Activated CD4-positive, CD25-positive, alpha-beta regulatory T cell (primary cell): ENCODE results near the gene DDAH1.
"Not testable (repeated sequence)": the region's sequence is repeated elsewhere in the genome, so short reads cannot be mapped to it uniquely, and the experiment has no call there.

Experiments used
- DNase-seq, 4 experiments: peaks; one replicate each; lab custom pipeline; 2025; lab: John Stamatoyannopoulos, UW

Gene DDAH1

DNA sequence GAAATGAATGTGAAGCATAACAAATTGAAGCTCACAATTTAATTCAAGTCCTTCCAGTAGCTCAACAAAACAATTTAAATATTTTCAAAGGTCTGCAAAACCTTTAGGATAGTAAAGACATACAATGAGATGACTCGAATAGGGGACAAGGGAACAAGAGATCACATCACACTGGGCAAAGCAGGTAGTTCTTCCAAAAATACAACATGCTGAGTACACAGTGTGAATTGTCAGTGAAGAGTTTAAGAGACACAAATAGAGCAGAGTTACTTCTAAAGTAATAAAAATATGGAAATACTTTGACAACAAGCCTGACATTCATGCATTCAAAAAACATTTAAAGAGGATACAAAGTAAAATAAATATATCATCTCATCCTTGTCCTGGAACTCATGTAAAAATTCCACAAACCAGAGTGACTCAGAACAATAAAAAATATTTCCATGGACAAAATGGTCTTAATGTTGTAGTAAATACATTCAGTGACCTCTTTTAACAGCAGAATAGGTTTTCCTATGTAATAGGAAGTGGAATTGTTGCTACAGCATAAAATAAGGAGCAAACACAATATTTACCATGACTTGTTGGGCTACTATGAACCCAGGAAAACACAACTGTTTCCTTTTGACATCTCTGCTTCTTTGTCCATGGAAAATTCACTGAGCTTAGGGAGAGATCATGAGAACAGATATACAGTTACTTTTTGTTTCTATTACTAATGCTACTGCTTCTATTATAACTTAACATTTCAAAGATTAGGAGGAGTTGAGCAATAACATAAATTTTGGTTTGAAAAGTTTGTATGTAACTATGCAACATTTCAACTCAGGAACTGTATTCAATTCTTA, 104.9 kb downstream of the DDAH1 start:
- DNase-seq: no peak

DNA sequence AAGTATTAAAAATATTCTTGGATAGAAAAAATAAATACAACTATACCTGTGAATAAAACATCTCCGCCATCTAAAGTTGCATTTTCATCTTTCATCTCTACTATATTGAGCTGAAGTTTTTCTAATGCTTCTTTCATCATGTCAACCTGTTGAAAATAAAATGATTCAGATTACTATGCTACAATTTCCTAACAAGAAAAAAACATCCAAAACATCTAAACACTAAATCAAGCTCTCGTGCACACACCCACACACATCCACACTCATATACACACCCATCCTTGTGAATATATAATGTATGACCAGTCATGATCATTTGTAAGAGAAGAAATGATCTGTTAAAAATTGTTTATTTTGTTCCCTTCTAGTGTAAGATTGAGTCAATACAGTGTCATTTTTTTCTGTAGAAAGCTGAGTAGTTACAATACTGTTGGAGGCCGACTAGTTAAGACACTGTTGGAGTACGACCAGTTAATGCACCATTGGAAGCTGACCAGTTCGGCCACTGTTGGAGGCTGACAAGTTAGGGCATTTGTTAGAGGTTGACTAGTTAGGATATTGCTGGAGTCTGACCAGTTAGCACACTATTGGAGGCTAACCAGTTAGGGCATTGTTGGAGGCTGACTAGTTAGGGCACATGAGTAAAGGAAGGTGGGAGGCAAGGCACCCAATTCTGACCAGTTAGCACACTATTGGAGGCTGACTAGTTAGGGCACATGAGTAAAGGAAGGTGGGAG, 106.1 kb downstream of the DDAH1 start:
- DNase-seq: no peak

DNA sequence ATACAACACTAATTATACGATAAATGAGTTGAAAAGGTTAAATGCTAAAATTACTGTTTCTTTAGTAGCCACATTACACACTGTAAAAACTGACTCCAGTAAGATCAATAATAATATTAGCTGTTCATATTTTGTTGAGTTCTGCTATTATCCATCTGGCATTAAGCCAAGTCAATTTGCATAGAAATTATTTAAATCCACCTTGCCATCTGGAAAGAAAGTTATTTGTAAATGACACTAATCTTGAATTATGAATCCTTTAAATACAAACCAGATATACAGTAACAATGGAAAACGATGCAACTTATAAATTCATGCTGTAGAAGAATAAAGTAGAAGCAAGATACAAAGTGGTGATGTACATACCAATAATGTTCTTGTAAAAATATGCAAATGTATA, 107.1 kb downstream of the DDAH1 start:
- no peak for DNase-seq

DNA sequence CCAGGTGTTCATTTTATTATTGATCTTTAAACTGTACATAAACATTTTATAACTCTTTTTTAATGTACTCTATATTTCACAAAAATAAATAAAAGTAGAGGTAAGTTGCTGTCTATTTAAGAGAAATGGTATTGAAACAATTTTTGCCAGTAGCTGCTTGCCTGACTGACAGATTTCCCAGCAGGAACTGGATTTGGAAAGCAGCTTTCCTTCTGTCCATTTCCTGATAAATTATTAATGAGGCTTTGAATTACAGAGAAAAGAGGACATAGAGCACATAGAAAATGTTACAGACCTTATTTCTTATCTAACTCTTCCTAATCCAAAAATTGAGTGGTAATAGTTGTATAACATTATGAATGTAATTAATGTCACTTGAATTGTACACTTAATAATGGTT, 108.8 kb downstream of the DDAH1 start:
- DNase-seq: no peak

DNA sequence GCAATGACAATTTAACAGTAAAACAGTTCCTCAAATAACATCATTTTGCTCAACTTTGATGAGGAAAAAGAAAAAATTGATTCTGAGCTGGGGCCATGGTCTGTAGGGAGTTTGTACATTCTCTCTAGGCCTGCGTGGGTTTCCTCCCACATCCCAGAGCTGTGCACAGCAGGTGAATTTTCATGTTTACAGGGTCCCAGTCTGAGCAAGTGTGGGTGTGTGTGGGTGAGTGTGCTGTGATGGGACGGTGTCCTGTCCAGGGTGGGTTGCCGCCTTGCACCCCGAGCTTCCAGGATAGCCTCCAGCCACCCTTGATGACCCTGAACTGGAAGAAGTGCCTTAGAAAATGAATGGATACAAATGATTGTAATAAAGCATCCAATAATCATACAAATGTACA, 112.9 kb downstream of the DDAH1 start:
- no peak for DNase-seq

DNA sequence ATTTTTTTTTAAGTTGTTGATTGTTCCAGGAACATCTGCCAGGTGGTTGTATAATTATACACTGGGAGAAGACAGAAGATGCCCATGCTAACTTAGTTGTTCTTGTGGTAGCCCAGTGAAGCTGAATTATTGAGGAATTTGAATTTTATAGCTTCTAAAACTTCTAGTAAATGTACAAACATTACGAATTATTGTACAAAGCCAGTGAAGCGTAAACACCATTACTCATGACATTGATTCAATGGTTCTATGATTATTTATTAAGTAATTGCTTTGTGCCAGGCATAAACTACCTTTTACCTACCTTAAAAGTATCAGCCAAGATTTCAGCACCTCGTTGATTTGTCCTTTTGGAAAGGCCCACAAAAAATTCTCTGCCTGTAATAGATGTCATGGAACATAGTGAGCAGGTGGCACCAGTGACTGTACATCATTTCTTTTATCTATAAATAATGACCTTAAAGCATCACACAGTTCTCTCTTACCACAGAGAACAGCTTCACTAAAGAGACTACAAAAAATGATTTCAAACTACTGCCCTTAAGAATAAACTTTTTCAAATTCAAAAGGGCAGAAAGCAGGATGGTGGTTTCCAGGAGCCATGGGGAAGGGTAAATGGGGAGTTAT, 113.6 kb downstream of the DDAH1 start:
- DNase-seq: no peak

DNA sequence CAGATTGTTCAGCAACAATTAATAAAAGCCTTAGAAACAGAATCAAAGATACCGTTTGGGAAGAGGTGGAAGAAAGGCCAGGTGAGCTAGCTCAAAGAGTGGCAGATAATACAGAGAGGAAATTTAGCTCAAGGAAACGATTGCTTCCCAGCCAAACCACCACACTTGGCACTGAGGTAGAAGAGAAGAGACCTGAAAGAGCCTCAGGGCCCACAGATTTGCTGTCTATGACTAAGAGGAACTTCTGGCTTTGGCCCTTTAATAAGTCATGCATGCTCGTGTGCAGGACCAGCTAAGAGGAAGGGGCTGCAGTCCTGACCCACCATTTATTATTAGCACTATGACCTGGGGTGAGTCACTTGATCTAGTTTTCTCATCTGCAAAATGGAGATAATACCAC, 115.7 kb downstream of the DDAH1 start:
- no peak for DNase-seq

DNA sequence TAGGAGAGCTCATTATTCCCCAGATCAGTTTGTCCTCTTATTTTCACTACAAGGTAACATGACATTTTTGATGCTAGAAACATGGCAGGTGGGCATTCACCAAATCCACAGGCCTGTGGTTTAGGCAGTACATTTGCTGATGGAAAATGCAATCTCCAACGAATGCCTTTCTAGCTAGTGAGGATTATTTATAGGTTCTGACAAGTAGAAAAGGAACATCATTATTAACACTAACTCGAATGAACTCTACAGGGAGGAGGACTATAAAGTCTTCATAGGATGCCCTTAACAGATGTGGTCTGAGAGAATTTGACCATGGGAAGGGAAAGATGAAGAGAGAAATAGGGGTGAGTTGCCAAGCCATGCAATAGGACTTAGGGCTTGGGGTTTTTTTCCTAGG, 117.1 kb downstream of the DDAH1 start:
- DNase-seq: no peak

DNA sequence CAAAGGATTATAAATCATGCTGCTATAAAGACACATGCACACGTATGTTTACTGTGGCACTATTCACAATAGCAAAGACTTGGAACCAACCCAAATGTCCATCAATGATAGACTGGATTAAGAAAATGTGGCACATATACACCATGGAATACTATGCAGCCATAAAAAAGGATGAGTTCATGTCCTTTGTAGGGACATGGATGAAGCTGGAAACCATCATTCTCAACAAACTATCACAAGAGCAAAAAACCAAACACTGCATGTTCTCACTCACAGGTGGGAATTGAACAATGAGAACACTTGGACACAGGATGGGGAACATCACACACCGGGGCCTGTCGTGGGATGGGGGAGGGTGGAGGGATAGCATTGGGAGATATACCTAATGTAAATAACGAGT, 117.7 kb downstream of the DDAH1 start:
- not testable (repeated sequence) for DNase-seq

DNA sequence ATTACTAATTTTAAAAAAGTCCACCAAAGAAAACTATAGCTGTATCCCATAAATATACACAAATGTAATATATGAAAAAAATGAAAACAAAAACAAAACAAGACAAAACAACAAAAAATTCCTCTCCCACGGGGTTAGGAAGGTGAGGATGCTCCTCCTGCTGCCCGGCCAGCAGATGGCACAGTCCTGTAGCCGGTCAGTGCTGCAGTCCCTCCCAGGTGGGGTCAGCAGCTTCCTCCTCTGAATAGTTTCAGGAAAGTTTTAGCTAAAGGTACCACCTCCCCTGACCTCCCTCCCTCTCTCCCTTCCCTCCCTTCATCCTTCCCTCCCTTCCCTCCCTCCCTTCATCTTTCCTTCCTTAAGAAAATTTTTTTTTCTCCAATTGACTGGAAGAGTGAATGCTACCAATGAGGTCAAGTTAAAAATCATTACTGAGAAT, 120.7 kb downstream of the DDAH1 start:
- DNase-seq: no peak

DNA sequence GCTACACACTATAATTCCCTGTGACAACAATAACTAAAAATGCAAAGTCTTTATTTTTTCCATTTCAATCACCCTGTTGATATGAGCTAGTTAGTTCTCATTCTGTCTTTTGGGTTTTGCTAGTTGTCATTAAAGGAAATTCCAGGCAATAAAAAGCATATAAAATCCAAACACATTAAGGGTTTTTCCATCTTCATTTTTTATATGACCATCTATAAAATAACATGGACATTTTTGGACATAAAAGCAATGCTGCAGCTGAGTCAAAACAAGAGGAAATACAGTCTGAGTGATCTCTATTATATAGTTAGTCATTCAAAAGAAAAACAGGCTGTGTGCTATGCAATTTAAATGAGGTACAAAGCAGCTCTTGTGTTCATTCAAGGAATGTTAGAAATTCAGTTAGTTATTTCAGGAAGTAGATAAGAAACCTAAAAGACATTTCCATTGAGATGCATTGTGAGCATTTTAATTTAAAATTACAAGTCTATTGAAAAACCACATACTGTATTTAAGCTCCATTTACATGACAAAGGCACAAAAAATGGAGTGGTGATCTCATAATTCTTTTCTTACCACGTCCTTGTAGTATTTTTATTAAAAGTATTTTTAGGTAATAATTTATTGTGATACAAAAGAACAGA, 121.2 kb downstream of the DDAH1 start:
- DNase-seq: no peak

DNA sequence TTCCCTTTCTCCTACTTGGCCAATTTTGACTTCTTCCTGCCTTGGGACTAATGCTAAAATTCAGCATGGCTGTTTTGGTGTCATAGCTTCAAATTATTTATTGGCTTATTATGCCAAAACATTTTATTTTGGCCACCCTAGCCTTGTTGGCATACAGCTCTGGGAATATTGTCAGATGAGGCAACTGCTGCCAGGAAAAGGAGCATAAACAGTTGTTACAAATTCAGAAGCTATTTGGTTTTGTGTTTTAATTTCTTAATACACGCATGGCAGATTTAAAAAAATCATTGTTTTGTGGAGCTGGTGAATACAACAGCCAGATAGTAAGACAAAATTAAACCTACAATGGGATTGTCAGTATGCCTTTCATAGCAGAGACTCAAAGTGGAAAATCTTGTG, 121.7 kb downstream of the DDAH1 start:
- DNase-seq: no peak

DNA sequence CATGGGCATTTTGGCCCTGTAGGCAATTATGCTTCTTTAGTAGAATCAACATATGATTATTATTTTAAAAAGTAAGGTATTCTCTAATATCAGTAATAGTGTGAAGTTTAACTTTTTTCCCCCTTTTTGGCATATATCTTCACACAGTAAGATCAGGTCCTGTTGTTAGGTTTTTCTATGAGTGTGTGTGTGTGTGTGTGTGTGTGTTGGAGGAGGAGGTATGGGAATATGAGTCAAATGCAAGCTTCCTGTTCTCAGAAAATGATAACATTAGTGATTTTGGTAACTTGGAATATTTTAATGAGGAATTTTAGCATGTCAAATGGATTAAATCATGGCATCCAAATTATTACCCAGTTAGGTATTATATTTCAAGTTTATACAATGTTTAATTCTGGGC, 122.8 kb downstream of the DDAH1 start:
- no peak for DNase-seq

DNA sequence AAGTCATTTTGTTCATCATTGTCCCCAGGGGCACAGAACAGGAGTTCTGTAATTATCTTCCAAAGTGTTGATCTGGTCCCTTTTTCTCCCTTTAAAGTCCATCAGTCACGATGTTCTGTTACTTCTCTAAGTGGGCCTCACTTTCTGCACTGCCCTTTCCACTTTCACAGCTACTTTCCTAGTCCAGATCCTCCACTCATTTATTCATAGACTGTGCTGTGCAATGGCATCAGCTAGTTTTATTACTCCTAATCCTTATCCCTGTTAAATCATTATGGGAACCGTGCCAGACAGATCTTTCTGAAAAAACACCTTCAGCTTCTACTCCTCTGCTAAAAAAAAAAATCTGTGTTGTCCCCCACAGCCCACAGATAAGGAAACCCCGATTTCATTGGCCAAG, 124.5 kb downstream of the DDAH1 start:
- DNase-seq: no peak

DNA sequence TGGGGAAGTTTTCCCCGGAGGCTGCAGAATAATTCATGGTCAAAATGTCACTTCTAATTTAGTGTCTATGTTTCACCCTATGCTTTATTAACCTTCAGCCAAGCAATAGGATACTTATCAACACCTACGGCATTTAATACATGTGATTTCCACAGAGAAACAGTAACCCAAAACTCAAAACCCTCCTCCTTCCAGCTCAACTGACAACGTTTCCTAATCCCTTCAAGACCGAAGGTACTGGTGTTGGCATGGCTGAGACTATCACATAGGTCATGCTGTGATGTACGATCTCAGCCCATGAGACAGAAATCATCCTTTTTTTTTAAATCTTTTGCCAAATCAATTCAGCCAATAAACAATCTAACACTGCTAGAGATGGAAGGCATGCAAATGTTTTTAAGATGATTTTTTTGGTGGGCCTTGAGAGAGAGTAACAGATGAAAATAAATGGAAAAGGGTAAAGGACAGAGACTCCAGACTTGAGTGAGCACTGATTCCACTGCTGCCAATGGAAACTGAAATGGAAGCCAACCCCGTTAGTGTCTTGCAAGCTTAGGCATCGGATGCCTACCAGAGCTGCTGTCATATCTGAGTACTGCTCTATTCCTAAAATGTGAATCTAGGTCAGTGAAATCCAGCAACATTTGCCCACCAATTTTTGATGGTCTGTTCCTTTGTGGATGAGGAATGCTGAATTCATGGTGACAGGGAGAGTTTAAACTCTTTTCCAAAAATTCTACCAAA, 125.1 kb downstream of the DDAH1 start:
- no peak for DNase-seq

DNA sequence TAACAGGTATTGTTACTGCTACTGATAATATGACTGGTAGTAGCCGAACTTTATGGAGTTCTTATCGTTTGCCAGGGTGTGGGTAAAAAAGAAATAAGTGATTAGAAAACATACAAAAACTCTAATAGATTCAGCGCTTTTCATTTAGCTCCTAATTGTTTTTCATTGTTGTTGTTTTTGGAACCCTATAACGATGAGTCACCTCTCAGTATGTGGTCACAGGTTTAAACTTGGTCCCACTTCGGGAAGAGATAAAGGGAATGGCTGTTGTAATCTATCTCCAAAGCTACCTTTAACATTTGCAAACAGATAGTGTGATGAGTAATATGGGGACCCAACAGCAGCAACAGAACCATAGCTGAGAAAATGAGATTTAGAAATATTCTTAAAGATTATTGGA, 125.9 kb downstream of the DDAH1 start:
- DNase-seq: no peak

DNA sequence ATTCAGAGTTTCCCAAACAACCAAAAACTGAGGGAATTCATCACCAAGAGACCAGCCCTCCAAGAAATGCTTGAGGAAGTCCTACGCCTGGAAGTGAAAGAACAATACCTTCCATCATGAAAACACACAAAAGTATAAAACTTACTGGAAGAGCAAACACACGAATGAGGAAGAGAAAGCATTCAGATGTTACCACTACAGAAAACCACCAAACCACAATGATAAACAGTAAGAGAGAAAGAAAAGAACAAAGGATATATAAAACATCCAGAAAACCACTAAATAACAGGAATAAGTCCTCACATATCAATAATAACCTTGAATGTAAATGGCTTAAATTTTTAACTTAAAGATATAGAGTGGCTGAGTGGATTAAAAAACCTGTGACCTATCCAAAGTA, 130.0 kb downstream of the DDAH1 start:
- no peak for DNase-seq

DNA sequence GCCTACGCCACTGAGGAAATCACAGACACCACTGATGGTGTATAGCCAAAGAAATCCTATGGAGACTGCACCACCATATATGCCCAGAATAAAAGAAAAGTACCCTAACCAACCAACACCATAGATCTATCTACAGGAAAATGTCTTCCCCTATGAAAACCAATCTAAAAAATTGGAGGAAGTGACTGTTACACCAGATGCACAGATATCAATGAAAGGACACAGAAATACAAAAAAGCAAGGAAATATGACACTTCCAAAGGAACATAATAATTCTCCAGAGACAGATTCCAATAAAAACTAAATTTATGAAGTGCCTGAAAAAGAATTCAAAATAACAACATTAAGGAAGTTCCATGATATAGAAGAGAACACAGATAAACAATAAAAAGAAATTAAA, 131.8 kb downstream of the DDAH1 start:
- no peak for DNase-seq

DNA sequence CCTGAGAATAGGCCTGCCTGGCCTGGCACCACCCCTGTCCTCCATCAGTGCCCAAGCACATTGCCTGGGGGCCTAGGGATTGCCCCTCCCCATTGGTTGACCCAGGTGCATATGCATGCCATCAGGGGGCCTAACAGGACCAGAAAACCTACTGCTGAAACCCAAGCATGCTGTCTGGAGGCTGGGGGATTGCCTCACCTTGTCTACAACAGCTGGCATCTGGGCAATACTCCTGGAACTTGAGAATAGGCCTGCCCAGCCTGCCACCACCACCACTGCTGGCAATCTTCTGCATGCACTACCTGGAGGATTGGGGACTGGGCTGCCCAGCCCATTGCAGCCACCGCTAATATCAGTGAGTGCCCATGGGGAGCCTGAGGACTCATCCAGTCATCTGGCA, 132.4 kb downstream of the DDAH1 start:
- no peak for DNase-seq

DNA sequence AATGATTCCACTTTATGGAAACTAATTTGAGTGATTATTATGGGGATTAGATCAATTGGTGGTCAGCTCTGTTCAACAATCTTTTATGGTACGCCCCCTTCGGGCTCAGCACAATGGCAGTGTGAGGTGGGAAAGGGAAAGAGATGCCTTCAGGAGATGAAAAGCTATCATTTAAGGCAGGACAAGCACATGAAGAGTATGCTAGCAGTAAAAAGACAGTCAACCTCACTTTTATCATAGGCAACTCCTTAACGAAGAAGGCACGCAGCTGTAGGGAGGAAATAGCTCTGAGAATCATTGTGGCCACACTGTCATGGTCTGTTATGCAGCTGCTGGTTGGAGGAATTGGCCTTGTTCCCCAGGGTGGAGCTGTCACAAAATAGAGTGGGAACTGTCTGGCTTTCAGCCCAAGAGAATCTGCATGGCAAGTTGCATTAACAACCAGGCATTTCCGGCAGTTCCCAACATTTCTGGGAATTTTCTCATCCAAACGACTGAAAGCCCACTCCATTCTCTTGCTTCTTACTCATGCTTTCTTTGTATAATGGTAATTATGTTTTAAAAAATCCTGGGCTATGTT, 134.2 kb downstream of the DDAH1 start:
- no peak for DNase-seq

DNA sequence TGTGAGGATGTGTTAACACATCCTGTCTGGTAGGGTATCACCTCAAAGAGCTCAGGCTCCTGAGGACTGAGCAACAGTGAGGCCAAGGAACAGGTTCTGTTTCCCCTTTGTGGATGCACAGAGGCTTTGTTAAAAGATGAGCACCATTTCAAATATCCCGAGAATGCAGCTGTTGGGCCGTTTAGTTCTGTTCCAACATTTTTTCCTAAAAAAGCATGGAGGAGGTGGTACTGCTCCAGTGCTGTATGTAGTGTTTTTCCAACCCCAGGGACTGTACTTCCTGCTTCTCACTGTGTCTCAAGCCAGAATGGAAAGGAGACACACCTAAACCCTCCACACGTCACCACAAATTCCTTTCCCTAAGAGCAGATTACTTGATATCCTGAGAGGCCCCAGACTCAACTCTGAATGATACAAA, 134.7 kb downstream of the DDAH1 start:
- DNase-seq: no peak
